Measurements from ENCODE around the gene ASAH2. TPM values are rescaled to one million over a fixed set of nuclear protein-coding genes. Genes with fewer than 3 reads are reported as not detected.
"Not testable (repeated sequence)": the region's sequence is repeated elsewhere in the genome, so short reads cannot be mapped to it uniquely, and the experiment has no call there.

ASAH2 gene
- total RNA-seq, 1 experiment from 2014 or later: 4.6 TPM

- Histone ChIP-seq H3K36me3 (ENCODE audit: control insufficient read depth, insufficient read depth, low read length) (no peaks in the 10 kb centered on the region), H3K27me3 (replicated peaks; ENCODE audit: control insufficient read depth, insufficient read depth, low read length) (no peaks in the 10 kb centered on the region), H3K9me3 (no peaks in the 10 kb centered on the region), H3K4me3 (ENCODE audit: low read depth, low read length) (no peak overlapping the region), H3K4me1 (peaks cover 46% of the 10 kb centered on the region)
- no peak for TF ChIP-seq CTCF (IDR thresholded peaks at IDR 0.05; ENCODE audit: insufficient read depth in 1 of 2, low read depth in 1 of 2, low read length in 1 of 2, severe bottlenecking in 1 of 2, unreplicated experiment in 1 of 2)
- Mint-ChIP-seq H3K27me3 (ENCODE audit: insufficient read depth, unreplicated experiment) (no peaks in the 10 kb centered on the region), H3K4me3 (ENCODE audit: unreplicated experiment) (no peak overlapping the region), H3K4me1 (ENCODE audit: low read depth, unreplicated experiment) (peaks cover 34% of the 10 kb centered on the region), H3K27ac (ENCODE audit: unreplicated experiment) (no peak overlapping the region), H3K9me3 (ENCODE audit: unreplicated experiment) (no peaks in the 10 kb centered on the region), H3K36me3 (ENCODE audit: insufficient read depth, unreplicated experiment) (no peaks in the 10 kb centered on the region)
- ChIA-PET CTCF (interaction anchor here (1.3 kb wide), 1 partner anchor 13 kb away, joined by 5 read pairs; no protein-coding TSS in a partner anchor), POLR2A (no interaction called here)
- intact Hi-C loops (cut with micrococcal nuclease; ENCODE audit: unreplicated experiment): no loop called here
- DNase-seq: no peak
- BruUV-seq (replicated peaks): no TSS peak
Observed at GRCh38 chr10:50248062-50248461, 3.3 kb downstream of the ASAH2 start.

DNA sequence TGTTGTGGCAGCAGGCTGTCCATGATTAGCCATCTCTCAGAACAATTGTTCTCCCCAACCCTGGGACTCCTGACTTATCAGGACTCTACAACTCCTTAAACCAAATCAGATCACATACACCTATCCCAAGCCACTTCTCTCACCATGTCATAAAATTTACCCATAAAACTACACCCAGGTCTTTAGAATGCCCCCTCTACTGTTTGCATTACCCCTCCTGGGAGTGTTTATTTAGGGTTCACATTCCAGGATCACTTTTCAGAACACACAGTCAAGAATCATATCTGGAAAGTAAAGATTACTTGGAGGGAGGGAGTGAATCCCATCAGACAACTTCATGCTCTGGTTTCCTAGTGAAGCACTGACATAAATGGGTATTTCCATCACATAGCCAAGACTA is 7.1 kb downstream of the ASAH2 start:
- no peak for TF ChIP-seq CTCF (IDR thresholded peaks at IDR 0.05; ENCODE audit: insufficient read depth in 1 of 2, low read depth in 1 of 2, low read length in 1 of 2, severe bottlenecking in 1 of 2, unreplicated experiment in 1 of 2)
- BruUV-seq (replicated peaks): no TSS peak
- peaks cover 24% of the 10 kb centered on the region for H3K4me1 ChIP-seq
- Mint-ChIP-seq H3K27me3 (ENCODE audit: insufficient read depth, unreplicated experiment) (peaks cover 3% of the 10 kb centered on the region), H3K4me1 (ENCODE audit: low read depth, unreplicated experiment) (peaks cover 27% of the 10 kb centered on the region), H3K36me3 (ENCODE audit: insufficient read depth, unreplicated experiment) (no peaks in the 10 kb centered on the region), H3K4me3 (ENCODE audit: unreplicated experiment) (peak overlapping the region; percentile 29), H3K9me3 (ENCODE audit: unreplicated experiment) (no peaks in the 10 kb centered on the region), H3K27ac (ENCODE audit: unreplicated experiment) (no peak overlapping the region)
- ChIA-PET CTCF (no interaction called here), POLR2A (no interaction called here)
- H3K4me3 ChIP-seq (ENCODE audit: low read depth, low read length): no peak overlapping the region
- DNase-seq: no peak
- H3K36me3 ChIP-seq (ENCODE audit: control insufficient read depth, insufficient read depth, low read length): no peaks in the 10 kb centered on the region
- intact Hi-C loops (cut with micrococcal nuclease; ENCODE audit: unreplicated experiment): loop anchor here (2.0 kb wide), 1 partner anchor 17 kb away; no protein-coding TSS in a partner anchor
- H3K27me3 ChIP-seq (replicated peaks; ENCODE audit: control insufficient read depth, insufficient read depth, low read length): no peaks in the 10 kb centered on the region
- H3K9me3 ChIP-seq: no peaks in the 10 kb centered on the region

DNA sequence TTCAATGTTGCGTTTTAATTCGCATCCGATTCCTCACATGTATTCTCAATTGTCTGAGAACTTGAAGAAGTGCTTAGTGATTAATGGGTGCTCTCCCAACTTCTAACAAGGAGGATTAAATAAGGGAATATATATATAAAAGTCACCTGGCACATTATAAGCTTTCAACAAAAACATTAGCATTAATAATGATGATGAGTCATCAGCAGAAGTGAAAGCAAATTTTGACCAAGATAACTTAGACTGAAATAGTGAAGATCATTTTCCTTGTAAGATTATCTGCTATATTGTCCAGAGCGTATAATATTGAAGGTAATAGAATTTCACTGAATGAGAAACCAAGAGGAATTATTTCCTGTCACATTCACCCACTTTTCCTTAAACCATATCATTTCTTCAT is 8.5 kb downstream of the ASAH2 start:
- Histone ChIP-seq H3K9me3 (no peaks in the 10 kb centered on the region), H3K27me3 (replicated peaks; ENCODE audit: control insufficient read depth, insufficient read depth, low read length) (no peaks in the 10 kb centered on the region), H3K36me3 (ENCODE audit: control insufficient read depth, insufficient read depth, low read length) (no peaks in the 10 kb centered on the region), H3K4me1 (peaks cover 12% of the 10 kb centered on the region), H3K4me3 (ENCODE audit: low read depth, low read length) (no peak overlapping the region)
- BruUV-seq (replicated peaks): no TSS peak
- TF ChIP-seq CTCF (IDR thresholded peaks at IDR 0.05; ENCODE audit: insufficient read depth in 1 of 2, low read depth in 1 of 2, low read length in 1 of 2, severe bottlenecking in 1 of 2, unreplicated experiment in 1 of 2): no peak
- POLR2A ChIA-PET: no interaction called here
- intact Hi-C loops (cut with micrococcal nuclease; ENCODE audit: unreplicated experiment): no loop called here
- Mint-ChIP-seq H3K4me3 (ENCODE audit: unreplicated experiment) (no peak overlapping the region), H3K36me3 (ENCODE audit: insufficient read depth, unreplicated experiment) (no peaks in the 10 kb centered on the region), H3K4me1 (ENCODE audit: low read depth, unreplicated experiment) (peaks cover 18% of the 10 kb centered on the region), H3K27me3 (ENCODE audit: insufficient read depth, unreplicated experiment) (peaks cover 3% of the 10 kb centered on the region), H3K9me3 (ENCODE audit: unreplicated experiment) (no peaks in the 10 kb centered on the region), H3K27ac (ENCODE audit: unreplicated experiment) (no peak overlapping the region)
- DNase-seq: no peak
- CTCF ChIA-PET: no interaction called here

GRCh38 chr10:50241478-50241877 is 9.8 kb downstream of the ASAH2 start:
- H3K27ac Mint-ChIP-seq (ENCODE audit: unreplicated experiment); H3K27me3 Mint-ChIP-seq (ENCODE audit: insufficient read depth, unreplicated experiment); intact Hi-C loops (cut with micrococcal nuclease; ENCODE audit: unreplicated experiment); H3K4me3 ChIP-seq (ENCODE audit: low read depth, low read length); H3K9me3 Mint-ChIP-seq (ENCODE audit: unreplicated experiment); H3K4me3 Mint-ChIP-seq (ENCODE audit: unreplicated experiment); POLR2A ChIA-PET; H3K36me3 ChIP-seq (ENCODE audit: control insufficient read depth, insufficient read depth, low read length); H3K9me3 ChIP-seq; BruUV-seq (replicated peaks); CTCF ChIA-PET; H3K27me3 ChIP-seq (replicated peaks; ENCODE audit: control insufficient read depth, insufficient read depth, low read length); DNase-seq; H3K36me3 Mint-ChIP-seq (ENCODE audit: insufficient read depth, unreplicated experiment): not testable (repeated sequence)
- H3K4me1 Mint-ChIP-seq (ENCODE audit: low read depth, unreplicated experiment): peaks cover 15% of the 10 kb centered on the region
- H3K4me1 ChIP-seq: peaks cover 11% of the 10 kb centered on the region

All from Caco-2 (cell line).